Loucy (cell line): ENCODE results near the gene SEMA5B.

Experiments used
- H2AFZ ChIP-seq: fragments of 200-600 bp; sonication (generic); 2 replicates; pipeline ENCODE4 v1.6.0; 2016; ENCODE audit warnings: antibody characterized with exemption, mild to moderate bottlenecking, low read length, moderate library complexity
- H3F3A ChIP-seq: fragments of 200-600 bp; 2 replicates; pipeline ENCODE4 v1.6.0; 2016; ENCODE audit warnings: antibody characterized with exemption, low read depth, mild to moderate bottlenecking
- H3K27me3 ChIP-seq: fragments of 200-600 bp; sonication (generic); 2 replicates; pipeline ENCODE4 v1.6.1; 2014; ENCODE audit warnings: low read length, mild to moderate bottlenecking; ENCODE audit not compliant: insufficient read depth, poor library complexity, severe bottlenecking
- H3K36me3 ChIP-seq: fragments of 200-600 bp; sonication (generic); 2 replicates; pipeline ENCODE4 v1.6.1; 2016; ENCODE audit warnings: low read length; ENCODE audit not compliant: insufficient read depth
- H3K4me1 ChIP-seq: fragments of 200-600 bp; sonication (generic); 2 replicates; pipeline ENCODE4 v1.5.1; 2014; ENCODE audit warnings: low read length, mild to moderate bottlenecking; ENCODE audit not compliant: insufficient read depth, poor library complexity, severe bottlenecking
- H3K4me2 ChIP-seq: fragments of 200-600 bp; sonication (generic); 2 replicates; pipeline ENCODE4 v1.6.0; 2014; ENCODE audit warnings: antibody characterized with exemption, low read length, low read depth, mild to moderate bottlenecking; ENCODE audit not compliant: poor library complexity, severe bottlenecking
- H3K4me3 ChIP-seq: fragments of 200-600 bp; sonication (generic); 2 replicates; pipeline ENCODE4 v1.5.1; 2014; ENCODE audit warnings: low read length, mild to moderate bottlenecking, mixed read lengths; ENCODE audit not compliant: poor library complexity, severe bottlenecking
- H3K79me2 ChIP-seq: fragments of 200-600 bp; sonication (generic); 2 replicates; pipeline ENCODE4 v1.6.1; 2014; ENCODE audit warnings: low read length; ENCODE audit not compliant: insufficient read depth
- H3K9ac ChIP-seq: fragments of 200-600 bp; sonication (generic); 2 replicates; pipeline ENCODE4 v1.6.0; 2014; ENCODE audit warnings: mild to moderate bottlenecking, low read depth, low read length, moderate library complexity; ENCODE audit not compliant: poor library complexity, severe bottlenecking
- H3K9me2 ChIP-seq: fragments of 200-600 bp; sonication (generic); replicated peaks from 2 replicates; pipeline ENCODE4 v1.6.1; 2016; ENCODE audit warnings: low read depth, low read length, mixed read lengths
- H3K9me3 ChIP-seq: fragments of 200-600 bp; sonication (generic); 2 replicates; pipeline ENCODE4 v1.6.1; 2014; ENCODE audit warnings: mild to moderate bottlenecking, antibody characterized with exemption, low read length, low read depth; ENCODE audit not compliant: insufficient read depth
- H4K20me1 ChIP-seq: fragments of 200-600 bp; sonication (generic); 2 replicates; pipeline ENCODE4 v1.6.0; 2014; ENCODE audit warnings: antibody characterized with exemption, low read length, mild to moderate bottlenecking; ENCODE audit not compliant: insufficient read depth, poor library complexity, severe bottlenecking
- EZH2phosphoT487 ChIP-seq: fragments of 200-600 bp; IDR thresholded peaks from 2 replicates; pipeline ENCODE4 v1.6.1; 2018; ENCODE audit warnings: antibody characterized with exemption, mild to moderate bottlenecking, moderate library complexity, borderline replicate concordance
- TF ChIP-seq, protein P1 (sequence below): fragments of 200-600 bp; sonication (generic); conservative IDR thresholded peaks from 2 replicates; pipeline ENCODE4 v1.5.1; 2014; ENCODE audit warnings: mild to moderate bottlenecking, antibody characterized with exemption, low read length

Gene SEMA5B

DNA sequence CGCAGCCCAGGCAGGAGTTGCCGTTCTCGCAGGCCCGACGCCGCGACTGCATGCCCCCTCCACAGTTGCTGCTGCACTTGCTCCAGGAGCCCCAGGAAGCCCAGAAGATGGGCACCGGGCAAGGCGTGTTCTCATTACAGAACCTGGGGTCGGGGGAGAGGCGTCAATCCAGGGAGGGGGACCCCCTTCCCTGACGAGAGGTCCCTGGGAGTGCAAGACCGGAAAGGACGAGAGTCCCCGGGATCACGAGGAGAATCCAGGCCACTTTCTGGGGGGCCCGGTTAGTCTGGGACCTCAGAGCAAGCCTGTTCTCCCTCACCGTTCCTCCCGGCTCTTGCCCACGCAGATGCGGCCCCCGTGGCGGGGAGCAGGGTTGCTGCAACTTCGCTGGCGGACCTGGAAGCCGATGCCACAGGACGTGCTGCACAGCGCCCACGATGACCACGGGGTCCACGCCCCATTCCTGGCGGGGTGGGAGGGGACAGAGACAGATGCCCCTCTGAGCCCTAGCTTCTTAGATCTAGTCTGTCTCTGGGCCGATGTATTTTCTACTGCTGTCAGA lies 113.9 kb downstream of the SEMA5B start:
- Histone ChIP-seq H3K36me3 (no peaks in the 10 kb centered on the region), H3K4me1 (peaks cover 17% of the 10 kb centered on the region), H4K20me1 (no peaks in the 10 kb centered on the region), H3K9me2 (no peaks in the 10 kb centered on the region), H2AFZ (no peak overlapping the region), H3K79me2 (no peaks in the 10 kb centered on the region), H3K27me3 (no peaks in the 10 kb centered on the region), H3K9me3 (no peaks in the 10 kb centered on the region), H3F3A (no peaks in the 10 kb centered on the region), H3K4me3 (no peak overlapping the region), H3K9ac (no peak overlapping the region), H3K4me2 (no peak overlapping the region)
- TF ChIP-seq, protein P1, sequence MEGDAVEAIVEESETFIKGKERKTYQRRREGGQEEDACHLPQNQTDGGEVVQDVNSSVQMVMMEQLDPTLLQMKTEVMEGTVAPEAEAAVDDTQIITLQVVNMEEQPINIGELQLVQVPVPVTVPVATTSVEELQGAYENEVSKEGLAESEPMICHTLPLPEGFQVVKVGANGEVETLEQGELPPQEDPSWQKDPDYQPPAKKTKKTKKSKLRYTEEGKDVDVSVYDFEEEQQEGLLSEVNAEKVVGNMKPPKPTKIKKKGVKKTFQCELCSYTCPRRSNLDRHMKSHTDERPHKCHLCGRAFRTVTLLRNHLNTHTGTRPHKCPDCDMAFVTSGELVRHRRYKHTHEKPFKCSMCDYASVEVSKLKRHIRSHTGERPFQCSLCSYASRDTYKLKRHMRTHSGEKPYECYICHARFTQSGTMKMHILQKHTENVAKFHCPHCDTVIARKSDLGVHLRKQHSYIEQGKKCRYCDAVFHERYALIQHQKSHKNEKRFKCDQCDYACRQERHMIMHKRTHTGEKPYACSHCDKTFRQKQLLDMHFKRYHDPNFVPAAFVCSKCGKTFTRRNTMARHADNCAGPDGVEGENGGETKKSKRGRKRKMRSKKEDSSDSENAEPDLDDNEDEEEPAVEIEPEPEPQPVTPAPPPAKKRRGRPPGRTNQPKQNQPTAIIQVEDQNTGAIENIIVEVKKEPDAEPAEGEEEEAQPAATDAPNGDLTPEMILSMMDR, result no peak
- TF ChIP-seq EZH2phosphoT487, result no peak

DNA sequence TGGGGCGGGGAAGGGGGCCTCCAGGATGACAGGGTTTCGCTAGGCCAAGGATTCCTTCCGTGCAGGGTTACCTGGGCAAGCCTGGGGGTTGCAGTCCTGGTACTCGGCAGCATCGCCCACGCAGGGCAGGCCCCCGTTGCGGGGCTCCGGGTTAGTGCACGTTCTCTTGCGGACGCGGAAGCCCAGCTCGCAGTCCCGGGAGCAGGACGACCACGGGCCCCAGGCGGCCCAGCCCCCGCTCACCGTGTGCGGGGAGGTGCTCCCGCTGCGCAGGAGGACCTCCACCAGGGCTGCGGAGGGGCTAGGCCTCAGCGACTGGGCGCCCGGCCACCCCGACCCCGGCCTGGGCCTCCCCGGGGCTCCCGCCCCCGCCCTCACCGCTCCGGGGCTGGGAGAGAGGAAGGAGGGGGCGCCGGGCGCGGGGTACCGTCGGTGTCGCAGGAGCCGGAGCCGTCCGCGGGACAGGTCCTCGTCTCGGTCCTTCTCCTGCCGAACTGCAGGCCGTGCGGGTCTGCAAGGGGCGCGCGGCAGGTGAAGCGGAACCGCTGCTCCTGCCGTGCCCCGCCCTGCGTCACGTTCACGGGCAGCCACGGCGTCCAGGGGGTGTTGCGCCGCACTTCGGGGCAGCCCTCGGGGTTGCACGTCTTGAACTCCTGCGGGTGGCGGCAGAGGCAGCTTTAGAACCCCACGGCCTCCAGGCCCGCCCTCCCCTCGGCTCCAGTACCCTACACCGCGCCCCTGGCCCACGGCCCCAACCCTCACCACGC lies 114.6 kb downstream of the SEMA5B start:
- Histone ChIP-seq H2AFZ (no peak overlapping the region), H3K4me3 (no peak overlapping the region)

DNA sequence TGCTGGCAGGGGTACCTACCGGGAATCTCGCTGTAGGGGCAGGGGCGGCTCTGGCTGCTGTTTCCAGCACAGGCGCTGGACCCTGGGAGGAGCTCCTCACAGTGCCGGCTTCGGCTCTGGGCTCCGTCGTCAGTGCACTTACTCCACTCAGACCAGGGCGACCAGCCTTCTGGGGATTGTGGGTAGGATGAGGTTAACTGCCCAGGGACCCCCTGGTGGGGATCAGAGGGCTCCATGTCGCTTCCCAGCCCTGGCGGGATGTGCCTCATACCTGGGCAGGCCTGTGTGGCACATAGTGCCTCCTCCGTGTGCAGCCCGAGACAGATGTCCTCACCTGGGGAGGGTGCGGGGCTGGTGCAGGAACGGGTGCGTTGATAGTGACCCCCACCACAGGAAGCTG lies 115.7 kb downstream of the SEMA5B start:
- H3K9ac ChIP-seq, result no peak overlapping the region
- H3K9me3 ChIP-seq, result no peaks in the 10 kb centered on the region
- no peaks in the 10 kb centered on the region for H4K20me1 ChIP-seq
- H3K9me2 ChIP-seq, result no peaks in the 10 kb centered on the region
- no peak overlapping the region for H3K4me3 ChIP-seq
- H3K27me3 ChIP-seq, result no peaks in the 10 kb centered on the region
- peaks cover 17% of the 10 kb centered on the region for H3K4me1 ChIP-seq
- no peaks in the 10 kb centered on the region for H3K79me2 ChIP-seq
- H3F3A ChIP-seq, result no peaks in the 10 kb centered on the region
- TF ChIP-seq EZH2phosphoT487, result no peak
- TF ChIP-seq, protein P1, result no peak
- no peak overlapping the region for H2AFZ ChIP-seq
- H3K4me2 ChIP-seq, result no peak overlapping the region
- no peaks in the 10 kb centered on the region for H3K36me3 ChIP-seq

More for the DNA sequence above, 114.6 kb downstream of the SEMA5B start:
- no peak overlapping the region for H3K4me2 ChIP-seq
- H3K27me3 ChIP-seq, result no peaks in the 10 kb centered on the region
- H3K4me1 ChIP-seq, result peaks cover 17% of the 10 kb centered on the region
- no peaks in the 10 kb centered on the region for H3F3A ChIP-seq
- TF ChIP-seq, protein P1, result no peak
- no peak for TF ChIP-seq EZH2phosphoT487
- H3K9ac ChIP-seq, result no peak overlapping the region
- H3K9me2 ChIP-seq, result no peaks in the 10 kb centered on the region
- no peaks in the 10 kb centered on the region for H3K79me2 ChIP-seq
- no peaks in the 10 kb centered on the region for H3K36me3 ChIP-seq
- H3K9me3 ChIP-seq, result no peaks in the 10 kb centered on the region
- H4K20me1 ChIP-seq, result no peaks in the 10 kb centered on the region
